HL-60 (cell line): ENCODE results near the gene VAV2.

Experiments
- POLR2AphosphoS5 ChIP-seq: IDR thresholded peaks from 2 replicates; pipeline ENCODE4 v1.6.1; 2012; ENCODE audit warnings: low read depth
- TF ChIP-seq, protein P1 (sequence below): IDR thresholded peaks from one replicate; pipeline ENCODE4 v1.5.1; 2011; ENCODE audit warnings: low read length, control low read depth, inconsistent platforms; ENCODE audit not compliant: insufficient read depth
- TF ChIP-seq, protein P2 (sequence below): IDR thresholded peaks from 2 replicates; pipeline ENCODE4 v1.6.1; 2012; ENCODE audit warnings: low read depth; ENCODE audit not compliant: insufficient replicate concordance

DNA sequence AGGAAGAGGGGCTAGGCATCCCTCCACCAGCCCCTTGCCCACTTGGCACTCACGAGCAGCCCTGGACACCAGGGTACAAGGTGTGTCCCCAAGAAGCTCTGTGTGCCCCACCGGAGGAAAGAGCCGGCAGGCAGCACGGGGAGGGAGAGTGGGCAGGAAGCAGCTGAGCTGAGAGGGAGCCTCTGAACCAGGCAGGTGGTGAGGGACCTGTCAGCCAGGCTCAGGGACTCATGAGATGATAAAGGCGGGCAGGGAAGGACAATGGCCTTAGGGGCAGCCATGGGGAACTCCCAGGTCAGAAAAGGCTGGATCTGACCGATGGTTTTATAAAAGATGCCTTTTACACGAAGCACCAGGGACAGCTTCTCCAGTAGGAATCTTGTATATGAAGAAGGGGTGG lies 112.0 kb downstream of the VAV2 start:
- TF ChIP-seq, protein P1, sequence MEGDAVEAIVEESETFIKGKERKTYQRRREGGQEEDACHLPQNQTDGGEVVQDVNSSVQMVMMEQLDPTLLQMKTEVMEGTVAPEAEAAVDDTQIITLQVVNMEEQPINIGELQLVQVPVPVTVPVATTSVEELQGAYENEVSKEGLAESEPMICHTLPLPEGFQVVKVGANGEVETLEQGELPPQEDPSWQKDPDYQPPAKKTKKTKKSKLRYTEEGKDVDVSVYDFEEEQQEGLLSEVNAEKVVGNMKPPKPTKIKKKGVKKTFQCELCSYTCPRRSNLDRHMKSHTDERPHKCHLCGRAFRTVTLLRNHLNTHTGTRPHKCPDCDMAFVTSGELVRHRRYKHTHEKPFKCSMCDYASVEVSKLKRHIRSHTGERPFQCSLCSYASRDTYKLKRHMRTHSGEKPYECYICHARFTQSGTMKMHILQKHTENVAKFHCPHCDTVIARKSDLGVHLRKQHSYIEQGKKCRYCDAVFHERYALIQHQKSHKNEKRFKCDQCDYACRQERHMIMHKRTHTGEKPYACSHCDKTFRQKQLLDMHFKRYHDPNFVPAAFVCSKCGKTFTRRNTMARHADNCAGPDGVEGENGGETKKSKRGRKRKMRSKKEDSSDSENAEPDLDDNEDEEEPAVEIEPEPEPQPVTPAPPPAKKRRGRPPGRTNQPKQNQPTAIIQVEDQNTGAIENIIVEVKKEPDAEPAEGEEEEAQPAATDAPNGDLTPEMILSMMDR = no peak
- TF ChIP-seq, protein P2, sequence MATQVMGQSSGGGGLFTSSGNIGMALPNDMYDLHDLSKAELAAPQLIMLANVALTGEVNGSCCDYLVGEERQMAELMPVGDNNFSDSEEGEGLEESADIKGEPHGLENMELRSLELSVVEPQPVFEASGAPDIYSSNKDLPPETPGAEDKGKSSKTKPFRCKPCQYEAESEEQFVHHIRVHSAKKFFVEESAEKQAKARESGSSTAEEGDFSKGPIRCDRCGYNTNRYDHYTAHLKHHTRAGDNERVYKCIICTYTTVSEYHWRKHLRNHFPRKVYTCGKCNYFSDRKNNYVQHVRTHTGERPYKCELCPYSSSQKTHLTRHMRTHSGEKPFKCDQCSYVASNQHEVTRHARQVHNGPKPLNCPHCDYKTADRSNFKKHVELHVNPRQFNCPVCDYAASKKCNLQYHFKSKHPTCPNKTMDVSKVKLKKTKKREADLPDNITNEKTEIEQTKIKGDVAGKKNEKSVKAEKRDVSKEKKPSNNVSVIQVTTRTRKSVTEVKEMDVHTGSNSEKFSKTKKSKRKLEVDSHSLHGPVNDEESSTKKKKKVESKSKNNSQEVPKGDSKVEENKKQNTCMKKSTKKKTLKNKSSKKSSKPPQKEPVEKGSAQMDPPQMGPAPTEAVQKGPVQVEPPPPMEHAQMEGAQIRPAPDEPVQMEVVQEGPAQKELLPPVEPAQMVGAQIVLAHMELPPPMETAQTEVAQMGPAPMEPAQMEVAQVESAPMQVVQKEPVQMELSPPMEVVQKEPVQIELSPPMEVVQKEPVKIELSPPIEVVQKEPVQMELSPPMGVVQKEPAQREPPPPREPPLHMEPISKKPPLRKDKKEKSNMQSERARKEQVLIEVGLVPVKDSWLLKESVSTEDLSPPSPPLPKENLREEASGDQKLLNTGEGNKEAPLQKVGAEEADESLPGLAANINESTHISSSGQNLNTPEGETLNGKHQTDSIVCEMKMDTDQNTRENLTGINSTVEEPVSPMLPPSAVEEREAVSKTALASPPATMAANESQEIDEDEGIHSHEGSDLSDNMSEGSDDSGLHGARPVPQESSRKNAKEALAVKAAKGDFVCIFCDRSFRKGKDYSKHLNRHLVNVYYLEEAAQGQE = no peak
- TF ChIP-seq POLR2AphosphoS5 = no peak
